Mesothelial cell of epicardium (in vitro differentiated cells): ENCODE results near the gene RASSF3. TPM values are rescaled to one million over a fixed set of nuclear protein-coding genes. Genes with fewer than 3 reads are reported as not detected.
"Not testable (repeated sequence)": the region's sequence is repeated elsewhere in the genome, so short reads cannot be mapped to it uniquely, and the experiment has no call there.

Experiments used
- DNase-seq, 2 experiments: peaks; one replicate each; pipeline ENCODE4 v3.0.0; 2021; ENCODE audit warnings: low spot score in 2 of 2; ENCODE audit not compliant: unreplicated experiment in 2 of 2
- H3K27ac Mint-ChIP-seq: 2 replicates; pipeline ENCODE4 v1.8.0; 2021; ENCODE audit warnings: mixed read lengths
- H3K27me3 Mint-ChIP-seq: 2 replicates; pipeline ENCODE4 v1.8.0; 2021; ENCODE audit warnings: low read depth, mixed read lengths
- H3K36me3 Mint-ChIP-seq: 2 replicates; pipeline ENCODE4 v1.8.0; 2021; ENCODE audit warnings: mixed read lengths
- H3K4me1 Mint-ChIP-seq: 2 replicates; pipeline ENCODE4 v1.8.0; 2021; ENCODE audit warnings: mixed read lengths
- H3K4me3 Mint-ChIP-seq: 2 replicates; pipeline ENCODE4 v1.8.0; 2021; ENCODE audit warnings: mild to moderate bottlenecking, moderate library complexity, mixed read lengths
- H3K9me3 Mint-ChIP-seq: 2 replicates; pipeline ENCODE4 v1.8.0; 2021; ENCODE audit warnings: mixed read lengths
- CTCF ChIP-seq: fragments of 200-600 bp; sonication (generic); IDR thresholded peaks from one replicate; pipeline ENCODE4 v1.5.0; 2021; ENCODE audit warnings: antibody characterized with exemption; ENCODE audit not compliant: unreplicated experiment
- total RNA-seq: library from RNA; stranded (reverse); gene quantifications from 3 replicates; pipeline ENCODE4 v1.2.1, GENCODE V29; 2021

The RASSF3 gene
- total RNA-seq, 1 donor from 2014 or later: 16.3 TPM

GRCh38 chr12:64685605-64686004 is 75.3 kb downstream of the RASSF3 start:
- Mint-ChIP-seq H3K4me1 (peaks cover 22% of the 10 kb centered on the region), H3K27ac (no peak overlapping the region), H3K36me3 (peaks cover 13% of the 10 kb centered on the region), H3K9me3 (no peaks in the 10 kb centered on the region), H3K27me3 (no peaks in the 10 kb centered on the region), H3K4me3 (no peak overlapping the region)
- DNase-seq: no peak
- no peak for TF ChIP-seq CTCF

- H3K4me3 Mint-ChIP-seq: no peak overlapping the region
- no peaks in the 10 kb centered on the region for H3K27me3 Mint-ChIP-seq
- peak overlapping the region; percentile 39 for H3K27ac Mint-ChIP-seq
- H3K9me3 Mint-ChIP-seq: no peaks in the 10 kb centered on the region
- no peak for TF ChIP-seq CTCF
- H3K4me1 Mint-ChIP-seq: peaks cover 26% of the 10 kb centered on the region
- no peak for DNase-seq
- H3K36me3 Mint-ChIP-seq: peaks cover 17% of the 10 kb centered on the region
Measured at GRCh38 chr12:64687816-64688215, 77.5 kb downstream of the RASSF3 start.

GRCh38 chr12:64688219-64688618 is 77.9 kb downstream of the RASSF3 start:
- peaks cover 17% of the 10 kb centered on the region for H3K36me3 Mint-ChIP-seq
- H3K27me3 Mint-ChIP-seq: no peaks in the 10 kb centered on the region
- DNase-seq: no peak
- peaks cover 22% of the 10 kb centered on the region for H3K4me1 Mint-ChIP-seq
- no peak for TF ChIP-seq CTCF
- peak overlapping the region; percentile 39 for H3K27ac Mint-ChIP-seq
- H3K4me3 Mint-ChIP-seq: no peak overlapping the region
- no peaks in the 10 kb centered on the region for H3K9me3 Mint-ChIP-seq

GRCh38 chr12:64688715-64689114 is 78.4 kb downstream of the RASSF3 start:
- no peak for DNase-seq
- Mint-ChIP-seq H3K4me1 (peaks cover 17% of the 10 kb centered on the region), H3K27ac (peak overlapping the region; percentile 39), H3K27me3 (no peaks in the 10 kb centered on the region), H3K36me3 (peaks cover 17% of the 10 kb centered on the region), H3K4me3 (no peak overlapping the region), H3K9me3 (no peaks in the 10 kb centered on the region)
- TF ChIP-seq CTCF: no peak

- H3K4me1 Mint-ChIP-seq: peaks cover 16% of the 10 kb centered on the region
- not testable (repeated sequence) for H3K27ac Mint-ChIP-seq, DNase-seq, H3K9me3 Mint-ChIP-seq, H3K27me3 Mint-ChIP-seq, H3K4me3 Mint-ChIP-seq
- H3K36me3 Mint-ChIP-seq: peaks cover 17% of the 10 kb centered on the region
Measured at GRCh38 chr12:64690236-64690635, 79.9 kb downstream of the RASSF3 start.

GRCh38 chr12:64691227-64691794 is 81.0 kb downstream of the RASSF3 start:
- Mint-ChIP-seq H3K27ac (peak overlapping the region; percentile 83), H3K9me3 (no peaks in the 10 kb centered on the region), H3K4me1 (peaks cover 16% of the 10 kb centered on the region), H3K4me3 (no peak overlapping the region), H3K36me3 (peaks cover 9% of the 10 kb centered on the region), H3K27me3 (no peaks in the 10 kb centered on the region)
- TF ChIP-seq CTCF: no peak
- DNase-seq: no peak
